Stimulated activated CD4-positive, alpha-beta T cell treated with anti-CD3 and anti-CD28 coated beads, Interleukin-1b, Interleukin-23, amount 100 ng/mL, for 48 hours (primary cell): Measurements from ENCODE around the gene GRAP.
A peak's percentile ranks its signal among the peaks of the same experiment; 100 is the strongest.

Experiments used
- DNase-seq: peaks from one replicate; pipeline ENCODE4 v3.0.0-alpha.2; 2020

GRAP gene

GRCh38 chr17:18981335-18981641 is 65.5 kb downstream of the GRAP start:
- no peak for DNase-seq

- DNase-seq = no peak
Observed at GRCh38 chr17:18980682-18981334, 65.9 kb downstream of the GRAP start.

- no peak for DNase-seq
Observed at GRCh38 chr17:18978655-18979054, 68.1 kb downstream of the GRAP start.

- no peak for DNase-seq
Observed at GRCh38 chr17:18978050-18978449, 68.7 kb downstream of the GRAP start.

- DNase-seq = no peak
Observed at GRCh38 chr17:18977646-18978045, 69.1 kb downstream of the GRAP start.

GRCh38 chr17:18977021-18977420 is 69.7 kb downstream of the GRAP start:
- DNase-seq = no peak

- no peak for DNase-seq
Observed at GRCh38 chr17:18976201-18976600, 70.6 kb downstream of the GRAP start.

- no peak for DNase-seq
Observed at GRCh38 chr17:18975597-18975996, 71.2 kb downstream of the GRAP start.

GRCh38 chr17:18974407-18975149 is 72.2 kb downstream of the GRAP start:
- DNase-seq = peak; percentile 66

GRCh38 chr17:18971801-18972200 is 75.0 kb downstream of the GRAP start:
- DNase-seq = no peak
